Lower leg skin (tissue), 4 donors: ENCODE results near the gene CHN2. TPM values are rescaled to one million over a fixed set of nuclear protein-coding genes. Genes with fewer than 3 reads are reported as not detected.

Source experiments
- DNase-seq, 2 donors: peaks; one replicate each; pipeline ENCODE4 v3.0.0-alpha.2; 2019; ENCODE audit warnings: low spot score in 2 of 2
- H3K4me3 ChIP-seq: fragments of 200-600 bp; sonication (generic); 2 replicates; pipeline ENCODE4 v1.5.1; 2017; ENCODE audit warnings: mild to moderate bottlenecking, low read depth; ENCODE audit not compliant: poor library complexity, severe bottlenecking
- CTCF ChIP-seq, 3 donors: fragments of 450-650 bp; IDR thresholded peaks; one replicate each; pipeline ENCODE4 v1.5.1; 2016; ENCODE audit warnings: antibody characterized with exemption in 3 of 3, mild to moderate bottlenecking in 3 of 3, moderate library complexity in 2 of 3
- POLR2A ChIP-seq, 2 donors: fragments of 450-650 bp; IDR thresholded peaks; one replicate each; pipeline ENCODE4 v1.6.1; 2016 to 2017; ENCODE audit warnings: antibody characterized with exemption in 2 of 2, mild to moderate bottlenecking in 1 of 2, moderate library complexity in 1 of 2
- WGBS, 2 donors: methylation state at CpG; one replicate each; pipeline ENCODE4 v1.1.5; 2018; 5-methylcytosine and 5-hydroxymethylcytosine counted together
- intact Hi-C: fragments of 100-400 bp; cut with DNase I; formaldehyde crosslinking; loops from one replicate; pipeline ENCODE4 v1.15.0; 2023; ENCODE audit warnings: low total_unique reads
- total RNA-seq, 4 donors: library from RNA; depleted of rRNA; stranded (reverse); fragments of >200 nt; gene quantifications; one replicate each; pipeline ENCODE4 v1.1.0, GENCODE V29; 2016

CHN2 gene
- total RNA-seq, 4 donors from 2014 or later = 1.0 to 3.8 (median 2.0) TPM

GRCh38 chr7:29196191-29196590, 1.6 kb downstream of the CHN2 start:
- WGBS, 2 donors = 35 to 44% methylated on average over 4 of the region's 4 CpGs
- DNase-seq = no peak
- intact Hi-C loops = no loop called here
- TF ChIP-seq POLR2A (IDR thresholded peaks at IDR 0.05) = no peak
- no peak for TF ChIP-seq CTCF (IDR thresholded peaks at IDR 0.05)
- no peak overlapping the region for H3K4me3 ChIP-seq

- no peak for DNase-seq
- 89 to 92% methylated on average over 3 of the region's 3 CpGs for WGBS, 2 donors
- no peak overlapping the region for H3K4me3 ChIP-seq
- intact Hi-C loops = no loop called here
- TF ChIP-seq POLR2A (IDR thresholded peaks at IDR 0.05) (no peak), CTCF (IDR thresholded peaks at IDR 0.05) (no peak)
Observed at GRCh38 chr7:29196971-29197595, 2.5 kb downstream of the CHN2 start.

GRCh38 chr7:29197916-29198315, 3.3 kb downstream of the CHN2 start:
- no peak for DNase-seq
- WGBS, 2 donors = 94 to 97% methylated on average over 3 of the region's 3 CpGs
- no peak overlapping the region for H3K4me3 ChIP-seq
- no peak for TF ChIP-seq CTCF (IDR thresholded peaks at IDR 0.05)
- no peak for TF ChIP-seq POLR2A (IDR thresholded peaks at IDR 0.05)
- intact Hi-C loops = no loop called here

- WGBS, 2 donors = 87 to 92% methylated on average over 3 of the region's 3 CpGs
- TF ChIP-seq POLR2A (IDR thresholded peaks at IDR 0.05) (no peak), CTCF (IDR thresholded peaks at IDR 0.05) (no peak)
- intact Hi-C loops = no loop called here
- no peak for DNase-seq
- H3K4me3 ChIP-seq = no peak overlapping the region
Observed at GRCh38 chr7:29199776-29200175, 5.2 kb downstream of the CHN2 start.

GRCh38 chr7:29202651-29203069, 8.1 kb downstream of the CHN2 start:
- 79 to 86% methylated on average over 5 of the region's 5 CpGs for WGBS, 2 donors
- TF ChIP-seq POLR2A (IDR thresholded peaks at IDR 0.05) (no peak), CTCF (IDR thresholded peaks at IDR 0.05) (no peak)
- peak in 1 of 2 donors; percentile 21 for DNase-seq
- intact Hi-C loops = no loop called here
- H3K4me3 ChIP-seq = no peak overlapping the region
